ENCODE data around the gene SLC6A11. TPM values are rescaled to one million over a fixed set of nuclear protein-coding genes. Genes with fewer than 3 reads are reported as not detected.

The SLC6A11 gene
- polyA plus RNA-seq, 4 donors, result 0.04 TPM; not detected in 3

- Histone ChIP-seq H3K27ac (ENCODE audit: low read depth in 1 of 3, low read length in 2 of 3) (no peak overlapping the region), H3K4me3 (ENCODE audit: low read depth in 1 of 3, low read length in 3 of 3) (no peak overlapping the region), H3K27me3 (ENCODE audit: control insufficient read depth in 3 of 3, insufficient read depth in 3 of 3, low read length in 3 of 3) (no peaks in the 10 kb centered on the region), H3K9me3 (ENCODE audit: control insufficient read depth in 2 of 2, insufficient read depth in 1 of 2, low read depth in 1 of 2, low read length in 1 of 2) (no peaks in the 10 kb centered on the region), H3K36me3 (ENCODE audit: control insufficient read depth in 3 of 3, insufficient read depth in 2 of 3, low read depth in 1 of 3, low read length in 3 of 3) (no peaks in the 10 kb centered on the region), H3K4me1 (ENCODE audit: control insufficient read depth in 3 of 3, insufficient read depth in 2 of 3, low read depth in 1 of 3, low read length in 2 of 3) (no peaks in the 10 kb centered on the region)
- 88 to 93% (median 90%) methylated on average over 17 of the region's 17 CpGs for WGBS, 3 donors
- no peak for DNase-seq
- no peak for FAIRE-seq
Observed at GRCh38 chr3:10928961-10929471, 113.0 kb downstream of the SLC6A11 start.

- Histone ChIP-seq H3K4me3 (ENCODE audit: low read depth in 1 of 3, low read length in 3 of 3) (no peak overlapping the region), H3K36me3 (ENCODE audit: control insufficient read depth in 3 of 3, insufficient read depth in 2 of 3, low read depth in 1 of 3, low read length in 3 of 3) (no peaks in the 10 kb centered on the region), H3K4me1 (ENCODE audit: control insufficient read depth in 3 of 3, insufficient read depth in 2 of 3, low read depth in 1 of 3, low read length in 2 of 3) (no peaks in the 10 kb centered on the region), H3K27ac (ENCODE audit: low read depth in 1 of 3, low read length in 2 of 3) (no peak overlapping the region), H3K9me3 (ENCODE audit: control insufficient read depth in 2 of 2, insufficient read depth in 1 of 2, low read depth in 1 of 2, low read length in 1 of 2) (no peaks in the 10 kb centered on the region), H3K27me3 (ENCODE audit: control insufficient read depth in 3 of 3, insufficient read depth in 3 of 3, low read length in 3 of 3) (no peaks in the 10 kb centered on the region)
- 40 to 73% (median 51%) methylated on average over 9 of the region's 9 CpGs for WGBS, 3 donors
- no peak for DNase-seq
- FAIRE-seq, result no peak
Observed at GRCh38 chr3:10929978-10930665, 114.1 kb downstream of the SLC6A11 start.

DNA sequence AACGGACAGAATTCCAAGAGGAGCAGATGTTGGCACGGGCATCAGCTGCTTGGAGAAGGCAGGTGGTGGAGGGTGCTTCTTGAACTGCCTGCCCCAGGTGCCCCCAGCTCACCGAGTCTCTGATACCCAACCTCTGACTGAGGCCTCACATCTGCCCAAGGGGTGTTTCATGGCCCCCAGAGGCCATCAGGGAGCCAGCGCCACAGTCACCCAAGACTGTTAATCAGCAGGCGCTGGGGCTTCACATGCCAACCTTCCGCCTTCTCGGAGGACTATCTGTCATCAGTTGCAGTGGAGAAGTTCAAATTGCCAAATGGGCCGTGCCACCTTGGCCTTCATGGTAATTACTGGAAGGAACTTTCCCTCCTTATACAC, 114.6 kb downstream of the SLC6A11 start:
- no peak overlapping the region for H3K27ac ChIP-seq (ENCODE audit: low read depth in 1 of 3, low read length in 2 of 3)
- H3K4me1 ChIP-seq (ENCODE audit: control insufficient read depth in 3 of 3, insufficient read depth in 2 of 3, low read depth in 1 of 3, low read length in 2 of 3), result no peaks in the 10 kb centered on the region
- no peak for FAIRE-seq
- no peak for DNase-seq
- H3K27me3 ChIP-seq (ENCODE audit: control insufficient read depth in 3 of 3, insufficient read depth in 3 of 3, low read length in 3 of 3), result no peaks in the 10 kb centered on the region
- H3K36me3 ChIP-seq (ENCODE audit: control insufficient read depth in 3 of 3, insufficient read depth in 2 of 3, low read depth in 1 of 3, low read length in 3 of 3), result no peaks in the 10 kb centered on the region
- H3K9me3 ChIP-seq (ENCODE audit: control insufficient read depth in 2 of 2, insufficient read depth in 1 of 2, low read depth in 1 of 2, low read length in 1 of 2), result no peaks in the 10 kb centered on the region
- 70 to 79% (median 75%) methylated on average over 8 of the region's 8 CpGs for WGBS, 3 donors
- no peak overlapping the region for H3K4me3 ChIP-seq (ENCODE audit: low read depth in 1 of 3, low read length in 3 of 3)

DNA sequence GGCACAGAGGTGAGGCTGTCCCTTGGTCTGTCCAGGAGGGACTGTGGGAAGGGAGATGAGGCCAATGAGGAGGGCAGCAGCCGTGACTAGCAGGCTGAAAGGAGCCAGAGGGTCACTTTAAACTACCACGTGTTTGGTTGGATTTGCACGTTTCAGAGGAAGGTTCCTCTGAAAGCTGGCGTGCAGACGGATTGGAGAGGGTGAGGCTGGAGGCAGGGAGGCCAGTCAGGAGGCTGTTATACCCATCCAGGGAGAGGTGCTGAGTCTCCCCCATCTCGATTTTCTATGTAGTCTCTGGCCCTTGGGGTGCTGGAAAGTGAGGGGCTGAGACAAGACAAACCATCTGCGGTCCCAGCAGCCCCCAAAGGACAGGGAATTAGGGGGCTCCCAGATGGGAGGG, 116.6 kb downstream of the SLC6A11 start:
- no peak for DNase-seq

GRCh38 chr3:10933021-10933420, 117.0 kb downstream of the SLC6A11 start:
- Histone ChIP-seq H3K4me3 (ENCODE audit: low read depth in 1 of 3, low read length in 3 of 3) (no peak overlapping the region), H3K27me3 (ENCODE audit: control insufficient read depth in 3 of 3, insufficient read depth in 3 of 3, low read length in 3 of 3) (no peaks in the 10 kb centered on the region), H3K9me3 (ENCODE audit: control insufficient read depth in 2 of 2, insufficient read depth in 1 of 2, low read depth in 1 of 2, low read length in 1 of 2) (no peaks in the 10 kb centered on the region), H3K36me3 (ENCODE audit: control insufficient read depth in 3 of 3, insufficient read depth in 2 of 3, low read depth in 1 of 3, low read length in 3 of 3) (no peaks in the 10 kb centered on the region), H3K4me1 (ENCODE audit: control insufficient read depth in 3 of 3, insufficient read depth in 2 of 3, low read depth in 1 of 3, low read length in 2 of 3) (no peaks in the 10 kb centered on the region), H3K27ac (ENCODE audit: low read depth in 1 of 3, low read length in 2 of 3) (no peak overlapping the region)
- FAIRE-seq (no peak), DNase-seq (no peak)
- 85 to 91% (median 90%) methylated on average over 8 of the region's 8 CpGs for WGBS, 3 donors

More for the DNA sequence above, 116.6 kb downstream of the SLC6A11 start:
- no peak overlapping the region for H3K27ac ChIP-seq (ENCODE audit: low read depth in 1 of 3, low read length in 2 of 3)
- 66 to 72% (median 68%) methylated on average over 7 of the region's 7 CpGs for WGBS, 3 donors
- H3K4me1 ChIP-seq (ENCODE audit: control insufficient read depth in 3 of 3, insufficient read depth in 2 of 3, low read depth in 1 of 3, low read length in 2 of 3), result no peaks in the 10 kb centered on the region
- H3K27me3 ChIP-seq (ENCODE audit: control insufficient read depth in 3 of 3, insufficient read depth in 3 of 3, low read length in 3 of 3), result no peaks in the 10 kb centered on the region
- H3K4me3 ChIP-seq (ENCODE audit: low read depth in 1 of 3, low read length in 3 of 3), result no peak overlapping the region
- H3K9me3 ChIP-seq (ENCODE audit: control insufficient read depth in 2 of 2, insufficient read depth in 1 of 2, low read depth in 1 of 2, low read length in 1 of 2), result no peaks in the 10 kb centered on the region
- no peaks in the 10 kb centered on the region for H3K36me3 ChIP-seq (ENCODE audit: control insufficient read depth in 3 of 3, insufficient read depth in 2 of 3, low read depth in 1 of 3, low read length in 3 of 3)
- FAIRE-seq, result no peak

DNA sequence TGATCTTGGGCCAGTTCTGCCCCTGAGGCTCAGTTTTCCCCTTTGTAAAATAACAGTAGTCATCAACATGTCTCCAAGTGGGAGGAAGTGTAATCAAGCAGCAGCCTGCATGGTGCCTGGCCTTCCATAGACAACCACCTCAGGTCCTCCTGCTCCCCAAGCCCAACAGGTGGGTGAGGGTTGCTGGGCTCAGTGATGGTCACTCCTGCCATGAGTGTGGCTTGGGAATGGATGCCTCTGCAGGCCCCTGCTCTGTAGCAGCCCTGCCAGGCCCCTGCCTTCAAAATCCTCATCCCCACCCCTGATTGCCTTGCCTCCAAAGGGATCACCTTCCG, 117.4 kb downstream of the SLC6A11 start:
- Histone ChIP-seq H3K9me3 (ENCODE audit: control insufficient read depth in 2 of 2, insufficient read depth in 1 of 2, low read depth in 1 of 2, low read length in 1 of 2) (no peaks in the 10 kb centered on the region), H3K36me3 (ENCODE audit: control insufficient read depth in 3 of 3, insufficient read depth in 2 of 3, low read depth in 1 of 3, low read length in 3 of 3) (no peaks in the 10 kb centered on the region), H3K4me1 (ENCODE audit: control insufficient read depth in 3 of 3, insufficient read depth in 2 of 3, low read depth in 1 of 3, low read length in 2 of 3) (no peaks in the 10 kb centered on the region), H3K27ac (ENCODE audit: low read depth in 1 of 3, low read length in 2 of 3) (no peak overlapping the region), H3K4me3 (ENCODE audit: low read depth in 1 of 3, low read length in 3 of 3) (no peak overlapping the region), H3K27me3 (ENCODE audit: control insufficient read depth in 3 of 3, insufficient read depth in 3 of 3, low read length in 3 of 3) (no peaks in the 10 kb centered on the region)
- WGBS, 3 donors, result 69 to 86% (median 75%) methylated on average over 1 of the region's 1 CpG
- FAIRE-seq (no peak), DNase-seq (no peak)

- Histone ChIP-seq H3K9me3 (ENCODE audit: control insufficient read depth in 2 of 2, insufficient read depth in 1 of 2, low read depth in 1 of 2, low read length in 1 of 2) (no peaks in the 10 kb centered on the region), H3K4me3 (ENCODE audit: low read depth in 1 of 3, low read length in 3 of 3) (no peak overlapping the region), H3K27ac (ENCODE audit: low read depth in 1 of 3, low read length in 2 of 3) (no peak overlapping the region), H3K27me3 (ENCODE audit: control insufficient read depth in 3 of 3, insufficient read depth in 3 of 3, low read length in 3 of 3) (no peaks in the 10 kb centered on the region), H3K36me3 (ENCODE audit: control insufficient read depth in 3 of 3, insufficient read depth in 2 of 3, low read depth in 1 of 3, low read length in 3 of 3) (no peaks in the 10 kb centered on the region), H3K4me1 (ENCODE audit: control insufficient read depth in 3 of 3, insufficient read depth in 2 of 3, low read depth in 1 of 3, low read length in 2 of 3) (no peaks in the 10 kb centered on the region)
- FAIRE-seq, result no peak
- DNase-seq, result no peak
- 68 to 76% (median 71%) methylated on average over 19 of the region's 19 CpGs for WGBS, 3 donors
Observed at GRCh38 chr3:10933805-10934481, 117.9 kb downstream of the SLC6A11 start.

DNA sequence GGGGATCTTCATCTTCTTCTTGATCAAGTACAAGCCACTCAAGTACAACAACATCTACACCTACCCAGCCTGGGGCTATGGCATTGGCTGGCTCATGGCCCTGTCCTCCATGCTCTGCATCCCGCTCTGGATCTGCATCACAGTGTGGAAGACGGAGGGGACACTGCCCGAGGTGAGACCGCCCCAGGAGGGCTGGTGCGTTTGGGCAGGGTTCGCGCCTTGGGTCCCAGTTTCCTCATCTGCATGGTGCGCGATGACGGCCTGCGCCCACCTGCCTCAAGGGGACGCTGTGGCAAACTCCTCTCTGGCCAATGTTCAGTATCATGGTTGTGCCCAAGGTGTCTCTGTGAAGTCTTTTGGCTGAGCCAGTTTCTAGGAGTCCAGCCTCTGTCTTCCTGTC, 119.0 kb downstream of the SLC6A11 start:
- Histone ChIP-seq H3K36me3 (ENCODE audit: control insufficient read depth in 3 of 3, insufficient read depth in 2 of 3, low read depth in 1 of 3, low read length in 3 of 3) (no peaks in the 10 kb centered on the region), H3K27ac (ENCODE audit: low read depth in 1 of 3, low read length in 2 of 3) (no peak overlapping the region), H3K4me1 (ENCODE audit: control insufficient read depth in 3 of 3, insufficient read depth in 2 of 3, low read depth in 1 of 3, low read length in 2 of 3) (no peaks in the 10 kb centered on the region), H3K27me3 (ENCODE audit: control insufficient read depth in 3 of 3, insufficient read depth in 3 of 3, low read length in 3 of 3) (no peaks in the 10 kb centered on the region), H3K4me3 (ENCODE audit: low read depth in 1 of 3, low read length in 3 of 3) (no peak overlapping the region), H3K9me3 (ENCODE audit: control insufficient read depth in 2 of 2, insufficient read depth in 1 of 2, low read depth in 1 of 2, low read length in 1 of 2) (no peaks in the 10 kb centered on the region)
- WGBS, 3 donors, result 90 to 95% (median 92%) methylated on average over 12 of the region's 12 CpGs
- DNase-seq (no peak), FAIRE-seq (no peak)

Measured in small intestine (tissue), 7 donors.